Liver (tissue), 2 donors: ENCODE measurements around the gene LGALS7.

Experiments used
- RAD21 ChIP-seq, 2 donors: IDR thresholded peaks; 2 replicates each; pipeline ENCODE4 v1.6.1; 2016; ENCODE audit warnings: antibody characterized with exemption in 2 of 2, mild to moderate bottlenecking in 2 of 2
- REST ChIP-seq: IDR thresholded peaks from 2 replicates; pipeline ENCODE4 v1.6.1; 2016; ENCODE audit warnings: antibody characterized with exemption, mild to moderate bottlenecking
- donor health status: healthy.

- TF ChIP-seq RAD21 (IDR thresholded peaks at IDR 0.05) (no peak), REST (no peak)
Measured at GRCh38 chr19:38730470-38730730, 42.9 kb downstream of the LGALS7 start.
